Glomerular visceral epithelial cell (primary cell): Measurements from ENCODE around the gene CLSTN1.

Source experiments
- DNase-seq: peaks from one replicate; pipeline ENCODE4 v3.0.0-alpha.2; 2016; ENCODE audit errors: extremely low spot score

The CLSTN1 gene

GRCh38 chr1:9680828-9681227, 142.9 kb downstream of the CLSTN1 start:
- no peak for DNase-seq

GRCh38 chr1:9680091-9680490, 143.7 kb downstream of the CLSTN1 start:
- DNase-seq = no peak
